HepG2 (cell line): ENCODE data around the gene LRRC74A. TPM values are rescaled to one million over a fixed set of nuclear protein-coding genes. Genes with fewer than 3 reads are reported as not detected.

Experiments used
- ATAC-seq: fragments of 200-7000 bp; cut with Tn5 transposase; 3 replicates; pipeline ENCODE4 v1.9.1; 2020; ENCODE audit warnings: mild to moderate bottlenecking, moderate library complexity
- BruUV-seq: library from RNA; stranded (reverse); fragments of 400-500 nt; replicated peaks from 2 replicates; lab custom pipeline; 2021; lab: Mats Ljungman, UMichigan
- CTCF ChIA-PET: fragments of 300-600 bp; formaldehyde crosslinking; extraction: SDS; loops from one replicate; lab custom pipeline; 2021; ENCODE audit warnings: low total read pairs, inconsistent platforms, low intra/inter-chr PET ratio; lab: Yijun Ruan, JAX
- POLR2A ChIA-PET: fragments of 350-600 bp; sonication (Branson Sonifier 250); formaldehyde crosslinking; loops from one replicate; lab custom pipeline; 2020; ENCODE audit warnings: antibody characterized with exemption, inconsistent platforms; lab: Yijun Ruan, JAX
- DNase-seq: peaks from one replicate; pipeline ENCODE4 v3.0.0-alpha.2; 2015; ENCODE audit warnings: low spot score
- FAIRE-seq: peaks from 3 replicates; lab custom pipeline; 2011; peaks lifted over from hg19 to GRCh38; lab: Jason Lieb, UNC
- H2AFZ ChIP-seq: one replicate; pipeline ENCODE4 v1.6.1; 2011; ENCODE audit warnings: low read length, inconsistent platforms
- H3K27ac ChIP-seq: fragments of 300-600 bp; 3 replicates; pipeline ENCODE4 v1.8.0; 2011; ENCODE audit warnings: mixed run types, mild to moderate bottlenecking, mixed read lengths, low read length, inconsistent platforms; ENCODE audit not compliant: insufficient read depth; ENCODE audit errors: extremely low read length
- H3K27me3 ChIP-seq, 2 experiments: fragments of 200-600 bp in 1 of 2; 2 replicates in 1 of 2; 3 replicates in 1 of 2; pipeline versions ENCODE4 v1.6.0 to v1.8.0; 2011; ENCODE audit warnings: low read length in 2 of 2, mild to moderate bottlenecking in 2 of 2, moderate library complexity in 2 of 2, inconsistent platforms in 1 of 2; ENCODE audit not compliant: insufficient read depth in 2 of 2, control insufficient read depth in 1 of 2
- H3K36me3 ChIP-seq, 2 experiments: fragments of 200-600 bp in 1 of 2; replicated peaks in 1 of 2; 2 replicates in 1 of 2; 3 replicates in 1 of 2; pipeline versions ENCODE4 v1.5.1 to v1.8.0; 2011; ENCODE audit warnings: low read length in 2 of 2, inconsistent platforms in 1 of 2; ENCODE audit not compliant: insufficient read depth in 2 of 2, control insufficient read depth in 1 of 2
- H3K4me1 ChIP-seq: 2 replicates; pipeline ENCODE4 v1.5.1; 2012; ENCODE audit warnings: low read length, inconsistent platforms; ENCODE audit not compliant: insufficient read depth
- H3K4me2 ChIP-seq: 2 replicates; pipeline ENCODE4 v1.6.0; 2011; ENCODE audit warnings: low read depth, low read length, inconsistent platforms
- H3K4me3 ChIP-seq, 3 experiments: fragments of 200-600 bp in 1 of 3; sonication (generic), shearing (Covaris generic) in 1 of 3; replicated peaks in 1 of 3; 2 replicates each; pipeline ENCODE4 v1.5.1; 2011 to 2016; ENCODE audit warnings: low read length in 3 of 3, inconsistent platforms in 2 of 3, low read depth in 2 of 3, mild to moderate bottlenecking in 2 of 3, control low read depth in 1 of 3, mixed read lengths in 1 of 3; ENCODE audit not compliant: insufficient read depth in 1 of 3
- H3K79me2 ChIP-seq: one replicate; pipeline ENCODE4 v1.6.1; 2011; ENCODE audit warnings: low read length, inconsistent platforms; ENCODE audit not compliant: insufficient read depth
- H3K9ac ChIP-seq: 2 replicates; pipeline ENCODE4 v1.6.0; 2011; ENCODE audit warnings: mild to moderate bottlenecking, low read depth, low read length, inconsistent platforms; ENCODE audit not compliant: insufficient read depth
- H3K9me3 ChIP-seq: 2 replicates; pipeline ENCODE4 v1.5.1; 2012; ENCODE audit warnings: mild to moderate bottlenecking, low read length
- H4K20me1 ChIP-seq: 2 replicates; pipeline ENCODE4 v1.6.0; 2011; ENCODE audit warnings: inconsistent platforms, mild to moderate bottlenecking, low read length, moderate library complexity; ENCODE audit not compliant: insufficient read depth
- ESRRA ChIP-seq: sonication (generic); formaldehyde crosslinking; IDR thresholded peaks from 2 replicates; pipeline ENCODE4 v1.5.1; 2020; ENCODE audit warnings: mild to moderate bottlenecking, low read depth, missing genetic modification reagents
- ETV6 ChIP-seq: sonication (generic); formaldehyde crosslinking; conservative IDR thresholded peaks from 2 replicates; pipeline ENCODE4 v1.4.0; 2020; ENCODE audit warnings: missing genetic modification reagents
- FOSL2 ChIP-seq: sonication (generic); formaldehyde crosslinking; IDR thresholded peaks from 2 replicates; pipeline ENCODE4 v1.4.0; 2020; ENCODE audit warnings: missing genetic modification reagents
- FOXA3 ChIP-seq: IDR thresholded peaks from 2 replicates; pipeline ENCODE4 v1.6.1; 2016; ENCODE audit warnings: missing genetic modification reagents, missing compliant biosample characterization
- HCFC1 ChIP-seq: fragments of 150-350 bp; IDR thresholded peaks from 2 replicates; pipeline ENCODE4 v1.6.1; 2014; ENCODE audit warnings: low read depth, low read length
- JUN ChIP-seq: sonication (generic); formaldehyde crosslinking; IDR thresholded peaks from 2 replicates; pipeline ENCODE4 v1.4.0; 2020; ENCODE audit warnings: mild to moderate bottlenecking, missing genetic modification reagents
- PAF1 ChIP-seq: IDR thresholded peaks from 2 replicates; pipeline ENCODE4 v1.6.1; 2016; ENCODE audit warnings: missing genetic modification reagents, missing compliant biosample characterization
- SIX1 ChIP-seq: sonication (generic); formaldehyde crosslinking; IDR thresholded peaks from 2 replicates; pipeline ENCODE4 v1.4.0; 2020; ENCODE audit warnings: missing genetic modification reagents, borderline replicate concordance
- YEATS2 ChIP-seq: sonication (generic); formaldehyde crosslinking; IDR thresholded peaks from 2 replicates; pipeline ENCODE4 v1.4.0; 2020; ENCODE audit warnings: missing genetic modification reagents, borderline replicate concordance
- ZEB1 ChIP-seq: IDR thresholded peaks from 2 replicates; pipeline ENCODE4 v1.6.1; 2012; ENCODE audit warnings: mild to moderate bottlenecking, low read depth, inconsistent platforms; ENCODE audit not compliant: insufficient replicate concordance
- ZFP36L1 ChIP-seq: sonication (generic); formaldehyde crosslinking; IDR thresholded peaks from 2 replicates; pipeline ENCODE4 v1.8.0; 2022; ENCODE audit warnings: mild to moderate bottlenecking, missing genetic modification reagents, moderate library complexity
- ZNF234 ChIP-seq: sonication (generic); formaldehyde crosslinking; conservative IDR thresholded peaks from 2 replicates; pipeline ENCODE4 v1.5.1; 2020; ENCODE audit warnings: mild to moderate bottlenecking, missing genetic modification reagents
- ZNF567 ChIP-seq: sonication (generic); formaldehyde crosslinking; IDR thresholded peaks from 2 replicates; pipeline ENCODE4 v1.8.1; 2023; ENCODE audit warnings: mild to moderate bottlenecking, missing genetic modification reagents, borderline replicate concordance
- ZNF598 ChIP-seq: sonication (generic); formaldehyde crosslinking; IDR thresholded peaks from 2 replicates; pipeline ENCODE4 v1.5.1; 2020; ENCODE audit warnings: mild to moderate bottlenecking, missing genetic modification reagents, borderline replicate concordance
- ZNF670 ChIP-seq: sonication (generic); formaldehyde crosslinking; IDR thresholded peaks from 2 replicates; pipeline ENCODE4 v1.8.0; 2022; ENCODE audit warnings: mild to moderate bottlenecking, missing genetic modification reagents, borderline replicate concordance
- ZNF678 ChIP-seq: sonication (generic); formaldehyde crosslinking; IDR thresholded peaks from 2 replicates; pipeline ENCODE4 v1.4.0; 2020; ENCODE audit warnings: mild to moderate bottlenecking, missing genetic modification reagents
- ZNF75D ChIP-seq: sonication (generic); formaldehyde crosslinking; IDR thresholded peaks from 2 replicates; pipeline ENCODE4 v1.8.1; 2023; ENCODE audit warnings: missing genetic modification reagents, mild to moderate bottlenecking, borderline replicate concordance
- WGBS: methylation state at CpG from one replicate; pipeline ENCODE4 v1.1.6; 2017; ENCODE audit warnings: low lambda C conversion rate; 5-methylcytosine and 5-hydroxymethylcytosine counted together
- in situ Hi-C: cut with HindIII; loops from 2 replicates; pipeline ENCODE4 v1.10.0; 2017; ENCODE audit warnings: low pct_unique_long_range_greater_than_20kb; ENCODE audit not compliant: extremely low pct_ligation_motif_present
- intact Hi-C: fragments of 100-400 bp; cut with micrococcal nuclease; formaldehyde crosslinking; loops from one replicate; pipeline ENCODE4 v1.10.0; 2022; ENCODE audit not compliant: unreplicated experiment
- polyA plus RNA-seq, 8 experiments: library from polyadenylated mRNA; depleted of rRNA in 3 of 8; stranded (reverse) in 7 of 8; unstranded in 1 of 8; fragments of >200 nt; fragmentation: Illumina TruSeq in 4 of 8; extraction: Trizol in 4 of 8; gene quantifications; 2 replicates each; pipeline versions ENCODE4 v1.2.1 to v1.2.3, GENCODE V29; 2011 to 2016; ENCODE audit warnings: low read depth in 4 of 8, missing spikeins in 1 of 8, mixed read lengths in 1 of 8; ENCODE audit not compliant: insufficient read depth in 1 of 8
- total RNA-seq, 5 experiments: library from RNA; depleted of rRNA; stranded (reverse); fragments of >200 nt; fragmentation: Illumina TruSeq; extraction: Trizol; gene quantifications; 2 replicates each; pipeline ENCODE4 v1.2.3, GENCODE V29; 2016; ENCODE audit warnings: low read depth in 1 of 5
- TF ChIP-seq, protein P1 (sequence below): fragments of 450-650 bp; IDR thresholded peaks from 2 replicates; pipeline ENCODE4 v1.6.1; 2017
- TF ChIP-seq, protein P2 (sequence below): IDR thresholded peaks from 2 replicates; pipeline ENCODE4 v1.6.1; 2016; ENCODE audit warnings: mild to moderate bottlenecking
- TF ChIP-seq, protein P3 (sequence below): sonication (generic); formaldehyde crosslinking; IDR thresholded peaks from 2 replicates; pipeline ENCODE4 v1.5.1; 2020; ENCODE audit warnings: missing genetic modification reagents, mild to moderate bottlenecking, borderline replicate concordance

Gene LRRC74A
- total and polyA plus RNA-seq, 2 of the 13 experiments (the other 11 are each of a cell fraction or from before 2014, with no cell fraction given) = not detected

DNA sequence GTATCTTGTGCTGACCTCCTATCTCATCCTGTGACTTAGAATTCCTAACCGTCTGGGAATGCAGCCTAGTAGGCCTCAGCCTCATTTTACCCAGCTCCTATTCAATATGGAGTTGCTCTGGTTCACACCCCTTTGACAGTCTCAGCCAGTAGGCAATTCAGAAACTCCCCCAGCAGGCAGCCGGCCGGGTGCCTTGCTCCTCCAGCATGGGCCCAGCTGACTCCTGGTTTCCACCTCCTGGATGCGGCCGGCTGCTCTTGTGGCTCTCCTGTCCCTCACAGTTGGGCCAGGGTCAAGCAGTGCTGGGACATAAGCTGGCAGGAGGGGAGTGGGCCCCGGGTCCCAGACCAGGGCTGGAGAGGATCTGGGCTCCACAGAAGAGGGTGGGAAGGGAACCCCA, 58.2 kb downstream of the LRRC74A start:
- FAIRE-seq = no peak
- H3K36me3 ChIP-seq = no peaks in the 10 kb centered on the region
- no peak for DNase-seq
- ChIA-PET CTCF (no interaction called here), POLR2A (no interaction called here)
- no peak overlapping the region for H3K4me3 ChIP-seq
- H3K27ac ChIP-seq = no peak overlapping the region
- no peak for ATAC-seq
- BruUV-seq = no TSS peak
- in situ Hi-C loops (no loop called here), intact Hi-C loops (no loop called here)
- H3K4me2 ChIP-seq = no peak overlapping the region
- no peaks in the 10 kb centered on the region for H3K9me3 ChIP-seq
- 19% methylated on average over 2 of the region's 6 CpGs for WGBS
- no peaks in the 10 kb centered on the region for H4K20me1 ChIP-seq
- H2AFZ ChIP-seq = no peak overlapping the region
- TF ChIP-seq PAF1 = no peak
- TF ChIP-seq, protein P1, sequence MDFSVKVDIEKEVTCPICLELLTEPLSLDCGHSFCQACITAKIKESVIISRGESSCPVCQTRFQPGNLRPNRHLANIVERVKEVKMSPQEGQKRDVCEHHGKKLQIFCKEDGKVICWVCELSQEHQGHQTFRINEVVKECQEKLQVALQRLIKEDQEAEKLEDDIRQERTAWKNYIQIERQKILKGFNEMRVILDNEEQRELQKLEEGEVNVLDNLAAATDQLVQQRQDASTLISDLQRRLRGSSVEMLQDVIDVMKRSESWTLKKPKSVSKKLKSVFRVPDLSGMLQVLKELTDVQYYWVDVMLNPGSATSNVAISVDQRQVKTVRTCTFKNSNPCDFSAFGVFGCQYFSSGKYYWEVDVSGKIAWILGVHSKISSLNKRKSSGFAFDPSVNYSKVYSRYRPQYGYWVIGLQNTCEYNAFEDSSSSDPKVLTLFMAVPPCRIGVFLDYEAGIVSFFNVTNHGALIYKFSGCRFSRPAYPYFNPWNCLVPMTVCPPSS = no peak
- TF ChIP-seq HCFC1 = no peak
- TF ChIP-seq FOXA3 (CRISPR knock-in tag) = no peak
- TF ChIP-seq ETV6 (CRISPR knock-in tag) = no peak
- TF ChIP-seq, protein P2, sequence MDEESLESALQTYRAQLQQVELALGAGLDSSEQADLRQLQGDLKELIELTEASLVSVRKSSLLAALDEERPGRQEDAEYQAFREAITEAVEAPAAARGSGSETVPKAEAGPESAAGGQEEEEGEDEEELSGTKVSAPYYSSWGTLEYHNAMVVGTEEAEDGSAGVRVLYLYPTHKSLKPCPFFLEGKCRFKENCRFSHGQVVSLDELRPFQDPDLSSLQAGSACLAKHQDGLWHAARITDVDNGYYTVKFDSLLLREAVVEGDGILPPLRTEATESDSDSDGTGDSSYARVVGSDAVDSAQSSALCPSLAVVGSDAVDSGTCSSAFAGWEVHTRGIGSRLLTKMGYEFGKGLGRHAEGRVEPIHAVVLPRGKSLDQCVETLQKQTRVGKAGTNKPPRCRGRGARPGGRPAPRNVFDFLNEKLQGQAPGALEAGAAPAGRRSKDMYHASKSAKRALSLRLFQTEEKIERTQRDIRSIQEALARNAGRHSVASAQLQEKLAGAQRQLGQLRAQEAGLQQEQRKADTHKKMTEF (CRISPR knock-in tag) = no peak
- no peak for TF ChIP-seq ZNF75D (CRISPR knock-in tag)
- TF ChIP-seq ZNF567 = no peak
- TF ChIP-seq ZNF678 (CRISPR knock-in tag) = no peak
- no peak for TF ChIP-seq SIX1 (CRISPR knock-in tag)
- TF ChIP-seq JUN (CRISPR knock-in tag) = no peak
- TF ChIP-seq, protein P3, sequence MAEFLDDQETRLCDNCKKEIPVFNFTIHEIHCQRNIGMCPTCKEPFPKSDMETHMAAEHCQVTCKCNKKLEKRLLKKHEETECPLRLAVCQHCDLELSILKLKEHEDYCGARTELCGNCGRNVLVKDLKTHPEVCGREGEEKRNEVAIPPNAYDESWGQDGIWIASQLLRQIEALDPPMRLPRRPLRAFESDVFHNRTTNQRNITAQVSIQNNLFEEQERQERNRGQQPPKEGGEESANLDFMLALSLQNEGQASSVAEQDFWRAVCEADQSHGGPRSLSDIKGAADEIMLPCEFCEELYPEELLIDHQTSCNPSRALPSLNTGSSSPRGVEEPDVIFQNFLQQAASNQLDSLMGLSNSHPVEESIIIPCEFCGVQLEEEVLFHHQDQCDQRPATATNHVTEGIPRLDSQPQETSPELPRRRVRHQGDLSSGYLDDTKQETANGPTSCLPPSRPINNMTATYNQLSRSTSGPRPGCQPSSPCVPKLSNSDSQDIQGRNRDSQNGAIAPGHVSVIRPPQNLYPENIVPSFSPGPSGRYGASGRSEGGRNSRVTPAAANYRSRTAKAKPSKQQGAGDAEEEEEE (CRISPR knock-in tag) = no peak
- no peak for TF ChIP-seq YEATS2 (CRISPR knock-in tag)
- TF ChIP-seq ESRRA (CRISPR knock-in tag) = no peak
- no peak for TF ChIP-seq ZEB1
- no peak for TF ChIP-seq ZNF234 (CRISPR knock-in tag)
- TF ChIP-seq ZNF598 (CRISPR knock-in tag) = no peak
- TF ChIP-seq ZNF670 = no peak
- TF ChIP-seq ZFP36L1 (CRISPR knock-in tag) = no peak
- TF ChIP-seq FOSL2 = no peak
- no peaks in the 10 kb centered on the region for H3K79me2 ChIP-seq
- H3K4me1 ChIP-seq = no peaks in the 10 kb centered on the region
- H3K9ac ChIP-seq = no peak overlapping the region
- peaks cover 7 to 36% of the 10 kb centered on the region in 2 experiments; a peak in 4 of 5 replicates for H3K27me3 ChIP-seq
